GM21360 (cell line): Measurements from ENCODE around the gene STAG3.

Source experiments
- ATAC-seq: cut with Tn5 transposase; IDR thresholded peaks from one replicate; pipeline ENCODE4 v1.9.1; 2021; ENCODE audit warnings: mild to moderate bottlenecking, moderate library complexity; ENCODE audit not compliant: unreplicated experiment

STAG3 gene

DNA sequence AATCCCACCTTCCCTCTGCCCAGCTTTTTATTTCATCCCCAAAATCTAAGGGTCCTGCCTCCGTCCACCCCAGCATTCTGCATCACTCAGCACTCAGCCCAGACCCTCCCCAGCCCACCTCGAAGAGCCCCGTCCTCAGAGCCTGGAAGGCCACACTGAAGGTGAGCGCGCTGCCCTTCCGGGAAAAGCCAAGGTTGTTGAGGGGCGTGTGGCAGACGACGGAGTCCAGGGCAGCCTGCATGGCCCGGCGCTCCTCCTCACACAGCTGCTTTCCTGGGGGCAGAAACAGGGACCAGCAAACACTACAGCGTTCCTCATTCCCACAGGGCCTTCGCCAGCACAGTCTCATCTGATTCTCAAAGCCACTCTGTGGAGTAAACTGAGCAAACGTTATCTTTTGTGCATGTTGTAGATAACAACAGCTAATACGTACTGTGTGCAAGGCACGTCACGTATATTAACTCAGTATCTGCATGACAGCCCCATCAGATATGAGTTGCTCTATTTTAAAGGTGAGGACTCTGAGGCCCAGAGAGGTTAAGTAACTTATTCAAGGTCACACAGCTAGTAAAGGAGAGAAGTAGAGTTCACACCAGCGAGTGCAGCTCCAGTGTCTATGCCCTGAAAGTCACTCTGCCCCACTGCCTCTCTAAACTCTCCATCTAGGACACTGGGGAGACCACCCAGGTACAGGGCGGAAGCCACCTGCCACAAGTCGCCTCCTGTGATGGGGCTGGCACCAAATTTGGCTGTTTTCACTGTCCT is 22.0 kb upstream of the STAG3 start:
- no peak for ATAC-seq

- ATAC-seq = no peak
Measured at GRCh38 chr7:100156331-100157068, 21.2 kb upstream of the STAG3 start.

DNA sequence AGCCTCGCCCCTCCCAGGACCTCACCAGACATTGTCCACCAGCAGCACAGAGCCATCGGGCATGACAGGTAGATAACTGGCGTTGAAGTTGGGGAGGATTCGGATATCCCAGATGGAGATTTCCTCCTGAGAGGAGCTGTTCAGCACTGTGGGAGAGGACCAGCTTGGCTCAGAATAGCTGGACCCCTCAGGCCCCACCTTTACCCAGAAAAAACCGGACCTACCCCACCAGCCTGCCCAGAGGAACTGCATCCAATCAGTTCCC is 20.7 kb upstream of the STAG3 start:
- no peak for ATAC-seq

- ATAC-seq = no peak
Measured at GRCh38 chr7:100157334-100158228, 20.1 kb upstream of the STAG3 start.

DNA sequence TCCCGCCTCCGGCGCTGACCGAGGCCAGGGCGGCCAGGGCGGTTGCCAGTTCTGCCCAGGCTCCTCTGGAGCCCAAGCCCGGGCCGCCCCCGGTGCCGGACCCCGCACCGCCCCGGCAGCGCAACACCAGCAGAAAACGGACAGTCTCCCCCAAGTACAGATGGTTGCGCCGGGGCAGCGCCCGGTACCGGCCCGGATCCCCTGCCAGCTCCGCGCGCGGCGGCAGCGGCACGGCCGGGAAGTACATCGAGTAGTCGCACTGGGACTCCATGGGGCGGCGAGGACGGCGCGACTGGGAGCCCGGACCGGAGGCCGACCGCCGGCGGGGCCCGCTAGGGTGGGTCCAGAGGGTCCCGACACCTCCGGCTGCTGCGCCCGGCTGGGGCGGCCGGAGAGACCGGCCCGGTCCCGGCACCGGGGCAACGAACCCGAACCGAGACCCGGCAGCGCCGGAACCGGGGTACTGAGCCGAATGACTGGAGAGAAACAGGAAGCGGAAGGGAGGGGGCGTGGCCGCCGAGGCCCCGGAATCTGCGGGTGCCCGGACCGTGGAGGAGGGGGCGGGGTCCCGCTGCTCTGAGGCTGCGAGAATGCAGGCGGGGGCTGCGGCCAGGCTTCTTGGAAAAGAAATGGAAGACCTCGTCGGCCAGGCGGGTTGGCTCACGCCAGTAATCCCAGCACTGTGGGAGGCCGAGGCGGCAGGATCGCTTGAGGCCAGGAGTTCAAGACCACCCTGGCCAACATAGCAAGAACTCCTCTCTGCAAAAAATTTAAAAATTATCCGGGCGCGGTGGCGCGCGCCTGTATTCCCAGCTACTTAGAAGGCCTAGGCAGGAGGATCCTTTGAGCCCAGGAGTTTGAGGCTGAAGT is 19.3 kb upstream of the STAG3 start, which contains the start of gene TRAPPC14:
Gene TRAPPC14, minus strand, starts transcription at position 495 of the 870 bp plus-strand sequence. Its CDS starts 224 bp downstream, at position 271.
- ATAC-seq = peak; percentile 45

DNA sequence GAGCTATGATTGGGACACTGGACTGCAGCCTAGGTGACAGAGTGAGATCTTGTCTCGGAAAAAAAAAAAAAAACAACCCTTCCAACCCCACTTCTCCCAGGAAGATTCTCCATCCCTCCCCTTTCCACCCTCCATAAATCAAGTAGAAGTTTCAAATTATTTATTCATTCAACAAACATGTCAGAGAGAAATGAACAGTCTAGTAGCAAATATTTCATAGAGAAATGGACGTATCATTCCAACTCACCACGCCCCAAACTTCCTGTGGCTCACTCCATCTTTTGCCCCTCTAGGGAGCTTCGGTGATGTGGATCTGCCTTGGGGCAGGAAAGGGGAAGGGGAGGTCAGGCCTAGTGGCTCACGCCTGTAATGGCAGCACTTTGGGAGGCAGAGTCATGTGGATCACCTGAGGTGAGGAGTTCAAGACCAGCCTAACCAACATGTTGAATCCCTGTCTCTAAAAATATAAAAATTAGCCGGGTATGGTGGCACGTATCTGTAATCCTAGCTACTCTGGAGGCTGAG is 18.6 kb upstream of the STAG3 start:
- no peak for ATAC-seq

DNA sequence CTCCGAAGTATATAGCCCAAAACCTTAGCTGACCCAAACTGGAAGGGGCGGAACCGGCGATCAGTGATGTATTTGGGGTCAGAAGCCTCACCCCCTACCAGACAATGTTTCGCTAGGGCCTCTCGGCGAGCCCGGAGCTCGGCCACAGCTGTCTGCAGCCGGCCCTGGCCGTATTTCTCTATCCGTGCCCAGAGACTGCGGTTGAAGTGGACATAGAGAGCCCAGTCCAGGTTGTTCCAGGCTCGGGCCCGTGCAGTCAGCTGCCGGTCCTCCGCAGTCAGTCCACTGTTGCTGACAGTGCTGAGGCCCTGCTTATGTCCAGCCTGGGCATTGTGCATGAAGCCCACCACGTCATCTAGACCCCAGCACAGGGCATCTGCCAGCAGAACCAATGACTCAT is 17.7 kb upstream of the STAG3 start:
- no peak for ATAC-seq

- no peak for ATAC-seq
Measured at GRCh38 chr7:100163006-100163531, 14.6 kb upstream of the STAG3 start.

DNA sequence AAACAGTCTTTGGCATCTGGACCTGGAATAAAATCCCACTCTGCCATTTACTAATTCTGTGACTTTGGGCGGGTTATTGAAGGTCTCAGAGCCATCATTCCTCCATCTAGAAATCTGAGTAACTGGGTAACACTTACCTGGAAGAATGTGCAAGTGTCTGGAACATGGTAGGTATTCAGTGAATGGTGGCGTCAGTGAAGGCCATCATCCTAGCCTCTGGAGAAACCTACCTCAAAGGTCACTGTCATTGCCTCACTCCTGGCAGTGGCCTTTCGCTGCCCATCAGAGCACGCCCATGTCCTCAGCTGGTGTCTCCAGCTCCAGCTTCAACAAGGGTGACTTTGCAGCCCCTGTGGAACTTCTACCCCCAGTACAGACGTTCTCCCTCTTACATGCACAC is 13.8 kb upstream of the STAG3 start:
- no peak for ATAC-seq

DNA sequence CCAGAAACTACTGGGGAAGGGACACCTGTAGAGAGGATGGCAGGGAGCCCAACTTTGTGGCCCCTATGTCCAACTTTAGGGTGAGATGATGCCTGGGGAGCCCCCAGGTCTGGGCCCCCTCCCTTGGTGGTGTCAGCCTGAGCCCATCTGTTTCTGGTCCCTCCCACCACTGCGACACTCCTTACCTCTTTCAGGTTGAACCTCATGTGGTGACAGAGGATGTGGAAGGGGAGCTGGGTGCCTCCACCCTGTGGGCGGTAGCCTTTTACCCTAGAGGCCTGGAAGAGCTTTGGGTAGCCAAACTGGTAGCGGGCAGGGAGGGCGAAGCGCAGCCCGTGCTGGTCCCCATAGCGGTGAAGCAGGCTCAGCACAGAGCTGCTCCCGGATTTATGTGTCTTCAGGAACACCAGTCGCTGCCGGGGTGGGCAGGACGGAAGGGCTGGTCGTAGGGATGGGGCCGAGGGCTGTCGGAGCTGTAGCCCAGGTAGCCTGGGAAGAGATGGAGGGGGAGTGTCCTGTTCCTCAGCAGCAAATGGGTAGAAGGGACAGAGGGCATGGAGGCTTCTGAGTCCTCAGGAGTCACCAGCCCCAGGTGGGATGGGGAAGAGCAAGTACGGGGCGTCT is 11.3 kb upstream of the STAG3 start:
- ATAC-seq = no peak

DNA sequence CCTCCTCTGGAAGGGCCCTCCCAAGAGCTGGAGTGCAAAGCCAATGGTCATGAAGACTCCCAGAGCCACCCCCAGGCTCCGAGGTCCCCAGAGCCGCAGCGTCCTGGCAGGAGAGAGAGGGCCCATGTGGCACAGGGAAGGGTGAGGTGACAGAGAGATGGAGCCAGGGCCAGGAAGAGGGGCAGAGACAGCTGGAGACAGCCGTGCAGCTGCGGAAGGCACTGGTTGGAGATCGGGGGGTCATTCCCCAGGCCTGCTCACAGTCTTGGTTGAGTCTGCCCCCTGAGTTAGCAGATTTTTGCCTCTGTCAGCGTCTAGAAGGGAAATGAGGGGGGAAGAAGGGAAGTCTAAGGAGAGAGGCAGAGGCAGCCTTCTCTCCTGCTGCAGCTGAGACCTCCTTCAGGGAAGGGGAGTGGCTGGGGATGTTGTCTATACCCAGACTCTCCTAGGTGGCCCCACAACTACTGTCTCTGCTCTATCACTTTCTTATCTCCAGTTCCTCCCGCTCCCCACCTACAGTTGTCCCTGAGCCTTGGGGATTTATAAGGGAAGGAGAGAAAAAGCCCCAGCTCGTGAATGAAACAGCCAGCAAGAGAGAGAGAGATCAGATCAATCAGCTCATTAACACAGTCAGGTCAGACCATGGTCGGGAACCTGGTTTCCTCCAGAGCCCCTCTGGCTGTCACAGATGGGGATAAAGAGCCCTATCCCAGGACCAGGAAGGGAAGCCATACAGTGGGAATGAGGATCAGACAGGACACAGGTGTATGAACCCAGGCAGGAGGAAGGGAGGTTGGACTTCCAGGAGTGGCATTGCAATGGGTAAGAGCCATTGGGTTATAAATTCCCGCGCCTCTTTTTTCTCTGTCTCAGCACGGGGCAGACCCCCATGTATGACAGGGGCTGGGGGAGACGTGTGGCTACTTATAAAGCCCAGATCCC is 10.5 kb upstream of the STAG3 start:
- ATAC-seq = no peak

- ATAC-seq = no peak
Measured at GRCh38 chr7:100167912-100168323, 9.8 kb upstream of the STAG3 start.

DNA sequence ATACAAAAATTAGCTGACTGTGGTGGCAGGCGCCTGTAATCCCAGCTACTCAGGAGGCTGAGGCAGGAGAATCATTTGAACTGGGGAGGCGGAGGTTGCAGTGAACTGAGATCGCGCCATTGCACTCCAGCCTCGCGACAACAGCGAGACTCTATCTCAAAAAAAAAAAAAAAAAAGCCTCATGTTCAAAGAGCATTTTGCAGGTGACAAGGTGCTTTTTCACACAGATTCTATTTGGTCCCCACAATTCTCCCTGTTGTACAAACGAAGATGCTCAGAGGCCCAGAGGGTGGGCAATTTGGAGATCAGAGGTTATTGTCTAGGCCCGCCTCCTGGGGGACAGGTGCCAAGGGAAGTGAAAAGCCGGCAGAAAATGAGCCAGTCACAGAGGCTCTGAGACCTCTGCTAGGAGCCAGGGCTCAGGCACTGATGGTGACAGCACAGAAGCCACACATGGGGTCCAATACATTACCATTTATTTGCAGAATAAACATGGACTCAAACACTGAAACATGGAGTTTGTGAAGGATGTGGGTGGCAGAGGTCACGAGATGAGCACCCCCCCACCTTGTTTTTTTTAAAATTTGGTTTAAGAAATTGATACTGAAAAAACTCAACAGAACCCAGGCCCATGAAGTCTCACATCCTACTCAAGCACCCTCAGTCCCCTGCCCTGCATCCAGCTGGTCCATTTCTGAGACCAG is 8.4 kb upstream of the STAG3 start:
- no peak for ATAC-seq

- no peak for ATAC-seq
Measured at GRCh38 chr7:100170101-100170897, 7.4 kb upstream of the STAG3 start.

GRCh38 chr7:100171087-100171681 is 6.5 kb upstream of the STAG3 start:
- no peak for ATAC-seq

GRCh38 chr7:100171840-100172239 is 5.9 kb upstream of the STAG3 start:
- ATAC-seq = no peak
